Ishikawa (cell line): Measurements from ENCODE around the gene LIG1.

ENCODE experiments used
- CEBPB ChIP-seq: IDR thresholded peaks from 2 replicates; pipeline ENCODE4 v1.6.1; 2012
- CREB1 ChIP-seq: IDR thresholded peaks from 2 replicates; pipeline ENCODE4 v1.6.1; 2012; ENCODE audit warnings: low read depth
- EGR1 ChIP-seq: IDR thresholded peaks from 2 replicates; pipeline ENCODE4 v1.6.1; 2012
- EP300 ChIP-seq: IDR thresholded peaks from 2 replicates; pipeline ENCODE4 v1.6.1; 2012; ENCODE audit warnings: borderline replicate concordance
- FOXM1 ChIP-seq: IDR thresholded peaks from 2 replicates; pipeline ENCODE4 v1.6.1; 2012; ENCODE audit warnings: low read depth, borderline replicate concordance
- NFIC ChIP-seq: IDR thresholded peaks from 2 replicates; pipeline ENCODE4 v1.6.1; 2012
- RAD21 ChIP-seq: IDR thresholded peaks from 2 replicates; pipeline ENCODE4 v1.6.1; 2012; ENCODE audit warnings: low read depth
- TAF1 ChIP-seq: IDR thresholded peaks from 2 replicates; pipeline ENCODE4 v1.6.1; 2012; ENCODE audit warnings: low read depth, mild to moderate bottlenecking
- TCF12 ChIP-seq: IDR thresholded peaks from 2 replicates; pipeline ENCODE4 v1.6.1; 2012; ENCODE audit warnings: low read depth
- TEAD4 ChIP-seq: IDR thresholded peaks from 2 replicates; pipeline ENCODE4 v1.6.1; 2012
- YY1 ChIP-seq: IDR thresholded peaks from 2 replicates; pipeline ENCODE4 v1.6.1; 2012; ENCODE audit warnings: low read depth
- ZBTB7A ChIP-seq: IDR thresholded peaks from 2 replicates; pipeline ENCODE4 v1.6.1; 2012; ENCODE audit warnings: low read depth
- TF ChIP-seq, protein P1 (sequence below): IDR thresholded peaks from 2 replicates; pipeline ENCODE4 v1.6.1; 2012
- TF ChIP-seq, protein P2 (sequence below): IDR thresholded peaks from 2 replicates; pipeline ENCODE4 v1.6.1; 2012; ENCODE audit warnings: low read depth, mild to moderate bottlenecking
- TF ChIP-seq, protein P3 (sequence below): IDR thresholded peaks from 2 replicates; pipeline ENCODE4 v1.6.1; 2012

LIG1 gene

DNA sequence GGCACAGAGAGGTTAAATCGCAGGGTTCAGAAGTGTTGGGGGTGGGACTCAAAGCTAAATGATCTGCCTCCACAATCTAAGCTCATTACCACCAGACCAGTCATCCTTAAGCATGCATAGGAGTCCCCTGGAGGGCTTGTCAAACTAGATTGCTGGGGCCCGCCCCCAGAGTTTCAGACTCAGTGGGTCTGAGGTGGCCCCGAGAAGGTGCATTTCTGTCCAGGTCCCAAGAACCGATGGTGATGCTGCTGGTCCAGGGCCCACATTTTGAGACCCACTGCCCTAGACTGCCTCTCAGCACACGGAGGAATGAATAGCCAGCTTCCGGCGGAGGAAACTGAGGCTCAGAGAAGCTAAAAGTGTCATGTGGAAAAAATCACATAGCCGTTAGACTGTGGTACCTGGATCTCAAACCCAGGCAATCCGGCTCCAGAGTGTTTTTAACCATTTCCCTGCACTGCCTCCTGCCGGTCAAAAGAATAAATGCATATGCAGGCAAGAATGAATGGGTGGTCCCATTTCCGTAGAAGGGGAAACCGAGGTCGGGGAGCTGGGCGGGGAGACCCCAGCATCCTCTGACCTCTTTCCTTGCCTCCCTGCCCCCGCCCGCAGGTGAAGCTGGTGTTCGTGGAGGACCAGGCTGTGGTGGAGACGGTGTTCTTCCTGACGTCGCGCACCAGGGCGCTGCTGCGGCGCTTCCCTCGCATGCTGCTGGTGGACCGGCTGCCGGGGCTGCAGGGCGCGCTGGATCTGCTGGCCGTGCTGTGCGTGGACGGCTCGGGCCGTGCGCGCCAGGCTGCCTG, 24.1 kb upstream of the LIG1 start:
- TF ChIP-seq, protein P1, sequence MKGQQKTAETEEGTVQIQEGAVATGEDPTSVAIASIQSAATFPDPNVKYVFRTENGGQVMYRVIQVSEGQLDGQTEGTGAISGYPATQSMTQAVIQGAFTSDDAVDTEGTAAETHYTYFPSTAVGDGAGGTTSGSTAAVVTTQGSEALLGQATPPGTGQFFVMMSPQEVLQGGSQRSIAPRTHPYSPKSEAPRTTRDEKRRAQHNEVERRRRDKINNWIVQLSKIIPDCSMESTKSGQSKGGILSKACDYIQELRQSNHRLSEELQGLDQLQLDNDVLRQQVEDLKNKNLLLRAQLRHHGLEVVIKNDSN: no peak
- TF ChIP-seq RAD21: peak; percentile 12; the same call in 1 of the 2 replicates

DNA sequence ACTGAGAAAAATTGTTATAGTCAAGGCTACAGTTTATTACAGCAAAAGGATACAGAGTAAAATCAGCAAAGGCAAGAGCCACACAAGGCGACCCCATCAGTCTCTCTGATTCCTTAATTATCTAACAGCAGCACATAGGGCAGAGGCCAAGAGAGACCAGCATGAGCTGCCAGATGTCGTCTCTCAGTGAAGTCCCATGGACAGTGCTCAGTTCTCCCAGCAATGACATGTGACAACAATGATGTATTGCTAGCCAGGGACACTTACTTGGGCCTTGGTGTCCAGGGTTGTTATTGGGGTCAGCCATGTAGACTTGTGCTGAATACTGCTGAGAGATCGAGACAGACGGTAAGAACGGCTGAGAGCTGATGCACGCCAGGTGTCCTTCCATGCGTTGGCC, 22.6 kb upstream of the LIG1 start:
- TF ChIP-seq TAF1 (no peak), FOXM1 (no peak), EGR1 (no peak), TCF12 (no peak), RAD21 (no peak), YY1 (no peak), CREB1 (no peak), ZBTB7A (no peak), CEBPB (no peak)
- TF ChIP-seq, protein P1: no peak
- TF ChIP-seq, protein P2, sequence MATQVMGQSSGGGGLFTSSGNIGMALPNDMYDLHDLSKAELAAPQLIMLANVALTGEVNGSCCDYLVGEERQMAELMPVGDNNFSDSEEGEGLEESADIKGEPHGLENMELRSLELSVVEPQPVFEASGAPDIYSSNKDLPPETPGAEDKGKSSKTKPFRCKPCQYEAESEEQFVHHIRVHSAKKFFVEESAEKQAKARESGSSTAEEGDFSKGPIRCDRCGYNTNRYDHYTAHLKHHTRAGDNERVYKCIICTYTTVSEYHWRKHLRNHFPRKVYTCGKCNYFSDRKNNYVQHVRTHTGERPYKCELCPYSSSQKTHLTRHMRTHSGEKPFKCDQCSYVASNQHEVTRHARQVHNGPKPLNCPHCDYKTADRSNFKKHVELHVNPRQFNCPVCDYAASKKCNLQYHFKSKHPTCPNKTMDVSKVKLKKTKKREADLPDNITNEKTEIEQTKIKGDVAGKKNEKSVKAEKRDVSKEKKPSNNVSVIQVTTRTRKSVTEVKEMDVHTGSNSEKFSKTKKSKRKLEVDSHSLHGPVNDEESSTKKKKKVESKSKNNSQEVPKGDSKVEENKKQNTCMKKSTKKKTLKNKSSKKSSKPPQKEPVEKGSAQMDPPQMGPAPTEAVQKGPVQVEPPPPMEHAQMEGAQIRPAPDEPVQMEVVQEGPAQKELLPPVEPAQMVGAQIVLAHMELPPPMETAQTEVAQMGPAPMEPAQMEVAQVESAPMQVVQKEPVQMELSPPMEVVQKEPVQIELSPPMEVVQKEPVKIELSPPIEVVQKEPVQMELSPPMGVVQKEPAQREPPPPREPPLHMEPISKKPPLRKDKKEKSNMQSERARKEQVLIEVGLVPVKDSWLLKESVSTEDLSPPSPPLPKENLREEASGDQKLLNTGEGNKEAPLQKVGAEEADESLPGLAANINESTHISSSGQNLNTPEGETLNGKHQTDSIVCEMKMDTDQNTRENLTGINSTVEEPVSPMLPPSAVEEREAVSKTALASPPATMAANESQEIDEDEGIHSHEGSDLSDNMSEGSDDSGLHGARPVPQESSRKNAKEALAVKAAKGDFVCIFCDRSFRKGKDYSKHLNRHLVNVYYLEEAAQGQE: no peak

DNA sequence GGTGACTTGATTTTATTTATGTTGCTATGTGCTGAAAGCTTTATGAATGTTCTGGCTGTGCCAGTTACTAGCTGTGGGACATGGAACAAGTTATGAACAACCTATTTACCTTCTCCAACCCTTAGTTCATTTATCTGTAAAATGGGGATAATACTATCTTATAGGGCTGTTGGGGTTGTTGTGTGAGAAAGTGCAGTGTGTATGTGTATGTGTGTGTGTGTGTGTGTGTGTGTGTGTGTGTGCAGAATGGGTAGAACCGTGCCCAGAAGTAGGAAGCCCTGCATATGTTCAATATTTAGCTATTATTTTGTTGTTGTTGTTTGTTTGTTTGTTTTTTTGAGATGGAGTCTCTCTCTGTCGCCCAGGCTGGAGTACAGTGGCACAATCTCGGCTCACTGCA, 20.7 kb upstream of the LIG1 start:
- TF ChIP-seq, protein P2: no peak
- TF ChIP-seq EP300 (no peak), TAF1 (no peak), FOXM1 (no peak)
- TF ChIP-seq, protein P1: no peak

DNA sequence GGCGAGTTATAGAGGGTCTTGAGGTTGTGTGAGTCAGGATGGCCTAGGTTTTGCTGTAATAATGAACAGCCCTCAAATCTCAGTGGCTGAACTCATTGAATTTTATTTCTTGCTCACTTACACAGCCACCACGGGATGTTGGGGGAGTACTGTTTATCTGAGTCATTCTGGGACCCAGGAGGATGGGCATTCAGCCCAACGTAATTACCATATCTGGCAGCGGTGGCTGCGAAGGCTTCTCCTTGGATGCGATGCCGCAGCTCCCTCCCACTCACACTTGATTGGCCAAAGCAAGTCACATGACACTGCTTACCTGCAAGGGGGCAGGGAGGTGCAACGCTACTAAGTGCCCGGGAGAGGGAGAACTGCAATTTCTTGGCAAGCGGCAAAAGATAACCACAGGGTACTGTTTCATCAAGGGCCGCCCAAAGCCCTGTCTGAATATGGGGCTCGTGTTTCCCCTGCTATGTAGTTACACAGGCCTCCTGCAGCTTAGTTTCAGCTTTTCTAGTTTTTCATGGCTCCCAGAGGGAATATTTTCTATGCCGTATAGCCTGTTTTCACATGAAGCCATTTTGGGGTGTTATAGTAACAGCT, 20.2 kb upstream of the LIG1 start:
- TF ChIP-seq FOXM1 (no peak), RAD21 (peak; percentile 36), TAF1 (no peak), CREB1 (no peak), EGR1 (no peak), YY1 (no peak), EP300 (no peak), CEBPB (no peak), TCF12 (0 out of 2 replicates have a peak, but pooled peaks have one; percentile 24), ZBTB7A (no peak), NFIC (peak; percentile 76), TEAD4 (no peak)
- TF ChIP-seq, protein P2: no peak
- TF ChIP-seq, protein P3, sequence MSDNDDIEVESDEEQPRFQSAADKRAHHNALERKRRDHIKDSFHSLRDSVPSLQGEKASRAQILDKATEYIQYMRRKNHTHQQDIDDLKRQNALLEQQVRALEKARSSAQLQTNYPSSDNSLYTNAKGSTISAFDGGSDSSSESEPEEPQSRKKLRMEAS: peak; percentile 58
- TF ChIP-seq, protein P1: peak; percentile 97
